CD14-positive monocyte (primary cell): ENCODE measurements around the gene CHST14. TPM values are rescaled to one million over a fixed set of nuclear protein-coding genes. Genes with fewer than 3 reads are reported as not detected.

Experiments used
- DNase-seq, 3 donors: peaks; one replicate each; pipeline ENCODE4 v3.0.0-alpha.2; 2011 to 2022
- H2AFZ ChIP-seq: 2 replicates; pipeline ENCODE4 v1.6.0; 2012; ENCODE audit warnings: mild to moderate bottlenecking, low read depth, low read length, inconsistent platforms; ENCODE audit not compliant: insufficient read depth, poor library complexity, severe bottlenecking
- H3K27ac ChIP-seq, 2 donors: 1 replicate in 1 of 2; 2 replicates in 1 of 2; pipeline ENCODE4 v1.5.1; 2012 to 2013; ENCODE audit warnings: low read length in 2 of 2, control low read depth in 1 of 2, inconsistent platforms in 1 of 2, low read depth in 1 of 2, mild to moderate bottlenecking in 1 of 2
- H3K27me3 ChIP-seq, 2 donors: one replicate each; pipeline versions ENCODE4 v1.6.0 to v1.6.1; 2011 to 2013; ENCODE audit warnings: low read length in 2 of 2; ENCODE audit not compliant: control insufficient read depth in 2 of 2, insufficient read depth in 2 of 2
- H3K36me3 ChIP-seq, 2 donors: replicated peaks in 1 of 2; 1 replicate in 1 of 2; 2 replicates in 1 of 2; pipeline versions ENCODE4 v1.5.1 to v1.6.1; 2012 to 2013; ENCODE audit warnings: low read length in 2 of 2, control low read depth in 1 of 2, inconsistent platforms in 1 of 2, mild to moderate bottlenecking in 1 of 2; ENCODE audit not compliant: insufficient read depth in 2 of 2, control insufficient read depth in 1 of 2
- H3K4me1 ChIP-seq, 2 donors: 1 replicate in 1 of 2; 2 replicates in 1 of 2; pipeline versions ENCODE4 v1.5.1 to v1.6.1; 2012 to 2013; ENCODE audit warnings: low read length in 2 of 2, control low read depth in 1 of 2, inconsistent platforms in 1 of 2, mild to moderate bottlenecking in 1 of 2, moderate library complexity in 1 of 2; ENCODE audit not compliant: insufficient read depth in 2 of 2, control insufficient read depth in 1 of 2
- H3K4me2 ChIP-seq: replicated peaks from 2 replicates; pipeline ENCODE3; 2012; ENCODE audit warnings: low read length, moderate library complexity, mild to moderate bottlenecking; ENCODE audit not compliant: poor library complexity, severe bottlenecking; ENCODE audit errors: extremely low read depth
- H3K4me3 ChIP-seq, 3 experiments: fragments of 200-600 bp in 1 of 3; sonication (generic) in 1 of 3; replicated peaks in 1 of 3; 1 replicate in 2 of 3; 2 replicates in 1 of 3; pipeline ENCODE4 v1.5.1; 2011 to 2013; ENCODE audit warnings: low read length in 3 of 3, mild to moderate bottlenecking in 3 of 3, control low read depth in 2 of 3, low read depth in 2 of 3, inconsistent platforms in 1 of 3, moderate library complexity in 1 of 3
- H3K79me2 ChIP-seq: 2 replicates; pipeline ENCODE4 v1.6.0; 2012; ENCODE audit warnings: mild to moderate bottlenecking, control low read depth, inconsistent platforms, low read length, moderate library complexity; ENCODE audit not compliant: insufficient read depth
- H3K9ac ChIP-seq: 2 replicates; pipeline ENCODE4 v1.6.0; 2017; ENCODE audit warnings: low read length, mild to moderate bottlenecking; ENCODE audit not compliant: insufficient read depth, poor library complexity, severe bottlenecking
- H3K9me3 ChIP-seq, 2 donors: replicated peaks in 1 of 2; 1 replicate in 1 of 2; 2 replicates in 1 of 2; pipeline versions ENCODE4 v1.5.1 to v1.6.1; 2012 to 2013; ENCODE audit warnings: low read length in 2 of 2, control low read depth in 1 of 2; ENCODE audit not compliant: control insufficient read depth in 1 of 2, insufficient read depth in 1 of 2
- H4K20me1 ChIP-seq: 2 replicates; pipeline ENCODE4 v1.6.0; 2012; ENCODE audit warnings: mild to moderate bottlenecking, low read length, control low read depth, moderate library complexity; ENCODE audit not compliant: insufficient read depth
- H3K27ac Mint-ChIP-seq, 7 donors: one replicate each; pipeline ENCODE4 v1.8.0; 2020; ENCODE audit warnings: mild to moderate bottlenecking in 7 of 7, mixed read lengths in 7 of 7, moderate library complexity in 6 of 7, inconsistent platforms in 2 of 7
- H3K27me3 Mint-ChIP-seq, 3 donors: one replicate each; pipeline ENCODE4 v1.8.0; 2021 to 2022; ENCODE audit warnings: low read depth in 3 of 3, mild to moderate bottlenecking in 3 of 3, mixed read lengths in 3 of 3, moderate library complexity in 3 of 3, inconsistent platforms in 1 of 3
- H3K36me3 Mint-ChIP-seq, 2 donors: one replicate each; pipeline ENCODE4 v1.8.0; 2020; ENCODE audit warnings: mixed read lengths in 2 of 2, inconsistent platforms in 1 of 2, mild to moderate bottlenecking in 1 of 2
- H3K4me1 Mint-ChIP-seq: one replicate; pipeline ENCODE4 v1.8.0; 2020; ENCODE audit warnings: mild to moderate bottlenecking, mixed read lengths
- H3K4me3 Mint-ChIP-seq, 2 donors: one replicate each; pipeline ENCODE4 v1.8.0; 2020; ENCODE audit warnings: mild to moderate bottlenecking in 2 of 2, mixed read lengths in 2 of 2, moderate library complexity in 1 of 2
- H3K9me3 Mint-ChIP-seq, 7 donors: one replicate each; pipeline ENCODE4 v1.8.0; 2020 to 2022; ENCODE audit warnings: mixed read lengths in 7 of 7, mild to moderate bottlenecking in 6 of 7, moderate library complexity in 6 of 7, inconsistent platforms in 2 of 7
- WGBS: methylation state at CpG from one replicate; pipeline ENCODE4 v1.1.5; 2013; ENCODE audit warnings: missing lambda C conversion rate; ENCODE audit not compliant: insufficient coverage; 5-methylcytosine and 5-hydroxymethylcytosine counted together
- intact Hi-C, 2 donors: fragments of 100-400 bp; cut with micrococcal nuclease; formaldehyde crosslinking; loops; one replicate each; pipeline versions ENCODE4 v1.15.0 to v1.15.1; 2023
- polyA plus RNA-seq, 3 donors: library from polyadenylated mRNA; depleted of rRNA in 1 of 3; unstranded in 2 of 3; stranded (reverse) in 1 of 3; fragments of 300-500 nt in 2 of 3; fragments of >200 nt in 1 of 3; fragmentation: Illumina TruSeq in 2 of 3; gene quantifications; 1 replicate in 2 of 3; 2 replicates in 1 of 3; pipeline ENCODE4 v1.2.3, GENCODE V29; 2012 to 2021
- TF ChIP-seq, protein P1 (sequence below): fragments of 200-600 bp; IDR thresholded peaks from one replicate; pipeline ENCODE4 v1.8.0; 2022; ENCODE audit warnings: antibody characterized with exemption, mild to moderate bottlenecking

The CHST14 gene
- polyA plus RNA-seq, 3 donors, result 0.85 to 5.2 (median 1.2) TPM

DNA sequence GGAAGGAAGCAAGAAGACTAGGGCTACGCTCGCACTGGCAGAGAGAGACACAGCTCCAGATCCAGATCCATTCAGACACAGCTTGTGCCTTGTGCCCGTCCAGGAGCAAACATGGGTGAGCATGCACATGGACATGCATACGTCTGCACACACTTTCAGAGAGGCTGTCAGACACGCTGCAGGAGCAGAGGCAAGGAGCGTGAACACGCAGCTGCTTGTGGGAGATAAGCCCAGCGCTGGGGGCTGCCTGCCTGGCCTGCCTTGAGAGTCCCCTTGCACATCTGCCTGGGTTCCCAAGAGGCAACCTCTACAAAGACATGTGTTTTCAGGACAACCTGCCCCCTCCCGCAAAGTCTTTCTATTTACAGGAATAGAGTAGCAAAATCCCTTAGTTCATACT is 43.6 kb upstream of the CHST14 start:
- Mint-ChIP-seq H3K27ac (no peak overlapping the region), H3K9me3 (peaks cover 0 to 3% (median 0%) of the 10 kb centered on the region in 7 donors), H3K4me1 (no peaks in the 10 kb centered on the region), H3K36me3 (peaks cover 2% of the 10 kb centered on the region in 2 donors), H3K4me3 (no peak overlapping the region), H3K27me3 (peaks cover 1 to 2% (median 2%) of the 10 kb centered on the region in 3 donors)
- Histone ChIP-seq H4K20me1 (no peaks in the 10 kb centered on the region), H3K79me2 (no peaks in the 10 kb centered on the region), H3K36me3 (no peaks in the 10 kb centered on the region), H3K9me3 (no peaks in the 10 kb centered on the region), H3K4me1 (peaks cover 0 to under 1% of the 10 kb centered on the region in 2 donors), H3K4me3 (no peak overlapping the region), H3K4me2 (no peak overlapping the region), H2AFZ (no peak overlapping the region), H3K9ac (no peak overlapping the region), H3K27me3 (no peaks in the 10 kb centered on the region), H3K27ac (no peak overlapping the region)
- TF ChIP-seq, protein P1, sequence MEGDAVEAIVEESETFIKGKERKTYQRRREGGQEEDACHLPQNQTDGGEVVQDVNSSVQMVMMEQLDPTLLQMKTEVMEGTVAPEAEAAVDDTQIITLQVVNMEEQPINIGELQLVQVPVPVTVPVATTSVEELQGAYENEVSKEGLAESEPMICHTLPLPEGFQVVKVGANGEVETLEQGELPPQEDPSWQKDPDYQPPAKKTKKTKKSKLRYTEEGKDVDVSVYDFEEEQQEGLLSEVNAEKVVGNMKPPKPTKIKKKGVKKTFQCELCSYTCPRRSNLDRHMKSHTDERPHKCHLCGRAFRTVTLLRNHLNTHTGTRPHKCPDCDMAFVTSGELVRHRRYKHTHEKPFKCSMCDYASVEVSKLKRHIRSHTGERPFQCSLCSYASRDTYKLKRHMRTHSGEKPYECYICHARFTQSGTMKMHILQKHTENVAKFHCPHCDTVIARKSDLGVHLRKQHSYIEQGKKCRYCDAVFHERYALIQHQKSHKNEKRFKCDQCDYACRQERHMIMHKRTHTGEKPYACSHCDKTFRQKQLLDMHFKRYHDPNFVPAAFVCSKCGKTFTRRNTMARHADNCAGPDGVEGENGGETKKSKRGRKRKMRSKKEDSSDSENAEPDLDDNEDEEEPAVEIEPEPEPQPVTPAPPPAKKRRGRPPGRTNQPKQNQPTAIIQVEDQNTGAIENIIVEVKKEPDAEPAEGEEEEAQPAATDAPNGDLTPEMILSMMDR, result no peak
- intact Hi-C loops, result loop anchor here in 1 of 2 donors (10.0 kb wide), 1 partner anchor 212 kb away; no protein-coding TSS in a partner anchor
- WGBS, result 91% methylated on average over 8 of the region's 9 CpGs
- DNase-seq, result no peak

DNA sequence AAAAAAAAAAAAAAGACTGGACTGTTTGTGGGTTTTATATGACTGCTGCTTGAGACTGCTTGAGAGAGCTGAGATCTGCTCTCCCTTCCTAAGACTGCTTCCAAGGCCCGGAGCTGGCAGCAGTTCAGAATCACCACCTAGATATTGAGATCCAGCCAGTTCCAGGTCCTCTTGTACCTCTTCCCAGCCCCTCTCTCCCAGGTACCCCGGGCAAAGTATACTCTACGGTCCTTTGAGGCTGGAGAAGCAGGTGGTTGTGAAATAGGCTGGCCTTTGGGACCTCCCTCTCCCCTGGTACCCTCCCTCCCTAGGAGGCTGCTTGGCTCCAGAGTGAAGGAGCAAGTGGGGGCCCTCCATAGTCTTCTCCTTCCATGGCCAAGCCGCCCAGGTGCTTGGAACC is 42.6 kb upstream of the CHST14 start:
- Mint-ChIP-seq H3K27me3 (peaks cover 1 to 3% (median 3%) of the 10 kb centered on the region in 3 donors), H3K4me3 (no peak overlapping the region), H3K36me3 (peaks cover 2% of the 10 kb centered on the region in 2 donors), H3K27ac (no peak overlapping the region), H3K4me1 (no peaks in the 10 kb centered on the region), H3K9me3 (peaks cover 0 to 3% (median 0%) of the 10 kb centered on the region in 7 donors)
- Histone ChIP-seq H3K27me3 (no peaks in the 10 kb centered on the region), H2AFZ (no peak overlapping the region), H3K36me3 (no peaks in the 10 kb centered on the region), H4K20me1 (no peaks in the 10 kb centered on the region), H3K4me2 (no peak overlapping the region), H3K27ac (no peak overlapping the region), H3K4me1 (no peaks in the 10 kb centered on the region), H3K4me3 (no peak overlapping the region), H3K79me2 (no peaks in the 10 kb centered on the region), H3K9me3 (no peaks in the 10 kb centered on the region), H3K9ac (no peak overlapping the region)
- TF ChIP-seq, protein P1, result no peak
- 93% methylated on average over 2 of the region's 4 CpGs for WGBS
- no peak for DNase-seq
- intact Hi-C loops, result loop anchor here in 1 of 2 donors (10.0 kb wide), 1 partner anchor 213 kb away; no protein-coding TSS in a partner anchor
